NCI-H128 (cell line): ENCODE results near the gene RUNX2.

Experiments used
- DNase-seq: peaks from one replicate; lab custom pipeline; 2025; ENCODE audit not compliant: unreplicated experiment; lab: John Stamatoyannopoulos, UW

RUNX2 gene

DNA sequence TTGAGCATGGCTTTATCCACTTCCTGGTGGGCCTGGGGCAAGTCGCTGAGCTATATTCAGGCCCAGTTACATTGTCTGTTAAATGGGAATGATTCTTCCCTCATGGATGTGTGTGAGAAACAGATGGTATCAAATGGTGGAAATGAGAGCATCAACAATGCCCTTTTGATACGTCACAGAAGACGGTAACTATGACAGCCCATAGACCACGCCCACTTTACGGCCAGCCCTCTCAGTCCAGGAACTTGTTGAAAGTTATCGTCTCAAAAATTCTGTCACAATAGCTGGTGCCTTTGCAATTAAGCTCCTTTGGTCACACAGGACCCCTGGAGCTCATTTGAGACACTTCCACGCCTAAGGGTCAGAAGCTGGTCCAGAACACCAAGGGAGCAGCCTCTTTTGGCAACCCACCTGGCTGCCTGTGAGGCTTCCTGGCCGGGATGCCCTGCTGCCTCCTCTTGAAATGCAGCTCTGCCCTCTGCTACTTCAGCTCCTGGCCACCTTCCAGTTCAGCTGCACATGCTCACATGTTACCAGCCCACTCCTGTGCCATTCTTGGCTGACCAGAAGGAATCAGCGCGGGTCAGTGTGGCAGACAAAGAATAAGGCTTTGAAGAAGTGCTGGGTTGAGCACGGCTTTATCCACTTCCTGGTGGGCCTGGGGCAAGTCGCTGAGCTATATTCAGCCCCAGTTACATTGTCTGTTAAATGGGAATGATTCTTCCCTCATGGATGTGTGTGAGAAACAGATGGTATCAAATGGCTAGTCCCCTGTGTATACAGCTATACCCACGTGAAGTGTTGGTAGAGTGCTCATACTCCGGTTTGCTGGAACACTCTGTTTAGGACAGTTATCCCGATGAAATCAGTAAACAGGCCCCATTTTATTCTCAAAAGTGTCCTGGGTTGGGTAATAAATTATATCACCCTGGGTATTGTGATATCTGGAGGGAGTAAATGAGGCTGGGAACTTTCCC is 248.8 kb downstream of the RUNX2 start:
- DNase-seq = no peak

DNA sequence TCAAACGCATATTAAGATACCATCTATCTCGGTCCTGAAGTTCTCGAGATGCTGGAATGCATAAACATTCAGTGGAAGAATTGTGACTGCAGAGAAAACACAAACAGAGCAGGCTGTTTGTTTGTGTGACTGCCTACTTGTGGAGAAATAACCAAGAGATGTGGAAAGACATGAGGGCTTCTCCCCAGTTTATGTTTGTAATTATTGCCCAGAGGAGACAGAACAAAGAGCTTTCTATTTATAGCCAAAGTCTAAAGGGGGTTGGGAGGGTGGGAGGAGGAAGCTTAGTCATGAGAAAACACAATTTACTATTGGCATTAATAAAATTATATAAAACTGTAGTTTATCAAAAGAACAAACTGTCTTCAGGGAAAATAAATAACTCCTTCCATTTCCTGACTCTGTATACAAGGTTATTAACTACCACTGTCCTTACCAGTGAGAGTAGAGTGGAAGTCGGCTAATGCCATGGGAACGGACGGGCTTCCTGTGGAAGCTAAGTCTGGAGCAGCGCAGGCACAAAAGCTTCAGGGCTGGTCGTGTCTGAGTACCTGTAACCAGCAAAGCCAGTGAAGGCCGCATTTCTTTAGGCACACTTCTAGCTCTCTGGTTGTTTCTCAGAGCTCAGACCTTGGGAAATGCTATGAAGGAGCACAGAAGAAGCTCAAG is 249.8 kb downstream of the RUNX2 start:
- no peak for DNase-seq

DNA sequence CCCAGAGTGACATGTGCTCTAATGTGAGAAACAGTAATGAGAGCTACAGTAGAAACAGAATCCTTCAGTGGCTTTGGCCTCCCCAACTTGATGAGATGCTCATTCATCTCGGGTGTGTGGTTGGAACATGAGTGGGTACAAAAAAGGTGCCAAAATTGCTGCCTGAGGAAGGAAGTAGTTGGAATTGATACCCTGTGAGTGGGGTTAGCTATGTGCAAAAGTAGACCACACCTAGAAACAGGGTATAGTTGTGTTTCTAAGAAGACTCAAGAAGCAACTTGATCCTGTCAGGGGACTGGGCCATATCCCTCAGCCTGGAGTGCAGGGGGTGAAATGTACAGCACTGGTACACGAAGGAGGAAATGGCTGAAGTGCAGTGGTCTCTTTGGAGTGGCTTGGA is 256.0 kb downstream of the RUNX2 start:
- no peak for DNase-seq

DNA sequence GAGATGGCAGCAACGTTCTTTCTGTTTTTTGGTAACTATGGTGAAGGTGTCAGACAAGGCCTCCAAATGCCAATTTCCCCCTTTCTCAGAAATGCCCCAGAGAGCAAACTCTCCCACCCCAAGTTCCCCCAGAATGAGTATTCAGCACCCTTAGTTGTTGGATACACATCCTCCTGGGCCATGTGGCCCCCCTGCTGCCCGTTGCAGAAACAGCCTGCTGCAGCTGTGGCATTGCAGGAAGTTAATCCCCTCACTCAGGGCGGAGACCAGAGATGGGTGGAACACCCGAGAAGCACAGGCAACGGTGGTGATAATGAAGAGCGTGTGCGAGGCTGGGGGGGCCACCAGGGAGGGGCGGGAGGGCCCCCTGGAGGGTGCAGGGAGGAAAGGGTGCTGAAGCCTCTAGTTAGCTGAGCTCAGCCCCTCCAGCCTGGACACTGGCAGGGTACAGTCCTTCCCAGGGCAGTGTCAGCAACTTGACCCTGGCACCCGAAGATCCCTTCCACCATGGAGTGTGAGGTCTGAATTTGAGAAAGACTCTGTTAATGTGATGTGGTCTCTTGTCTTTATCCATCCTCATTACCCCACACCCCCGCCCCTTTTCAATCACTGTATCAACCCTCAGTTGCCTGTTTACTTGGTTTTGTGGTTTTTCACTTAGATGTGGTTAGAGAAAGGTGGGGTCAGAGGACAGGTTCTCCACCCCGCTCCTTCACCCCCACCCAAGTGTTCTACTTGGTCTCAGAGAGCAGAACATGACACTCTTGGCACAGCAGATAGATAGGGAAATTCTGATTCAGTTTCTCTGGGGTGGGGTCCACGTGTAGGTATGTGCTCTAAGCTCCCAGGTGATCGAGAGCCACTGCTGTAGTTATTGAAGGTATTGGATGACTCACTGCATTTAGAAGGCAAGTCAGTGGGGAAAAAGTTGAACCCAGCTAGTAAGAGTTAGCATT is 258.4 kb downstream of the RUNX2 start:
- DNase-seq = no peak

DNA sequence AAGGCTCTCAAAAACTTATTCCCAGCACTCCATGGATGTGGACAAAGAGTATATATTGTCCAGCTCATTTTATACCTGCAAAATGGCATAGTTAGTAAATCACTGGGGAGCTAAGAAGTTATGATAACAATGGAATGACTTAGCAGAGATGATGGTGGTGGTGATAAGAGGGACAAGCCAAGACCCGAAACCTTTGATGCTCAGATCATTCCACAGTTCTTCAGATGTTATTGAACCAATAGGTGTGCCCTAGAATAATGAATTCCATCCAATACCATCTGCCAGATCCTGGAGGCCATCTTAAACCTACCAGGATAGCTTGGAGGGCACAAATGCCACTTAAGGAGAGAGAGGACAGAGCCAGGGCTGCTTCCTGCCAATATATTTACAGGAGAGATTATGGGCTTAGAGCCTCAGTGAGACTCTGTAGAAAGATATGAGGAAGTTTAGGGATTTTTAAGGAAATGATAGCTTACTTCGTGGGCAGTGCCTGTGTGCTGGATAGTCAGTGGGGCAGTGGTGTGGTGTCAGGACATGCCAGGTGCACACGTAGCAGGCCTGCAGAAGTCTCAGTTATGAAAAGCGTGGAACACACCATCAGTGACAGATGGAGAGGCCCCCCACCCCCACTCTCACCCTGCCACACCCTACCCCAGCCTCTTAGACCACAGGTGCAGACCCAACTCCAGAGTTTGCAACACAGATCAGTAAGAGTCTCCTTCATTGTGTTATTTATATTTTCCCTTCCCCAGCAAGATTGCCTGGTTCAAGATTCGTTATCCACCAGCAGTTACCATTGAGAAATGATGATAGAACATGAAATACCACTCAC is 259.3 kb downstream of the RUNX2 start:
- no peak for DNase-seq

DNA sequence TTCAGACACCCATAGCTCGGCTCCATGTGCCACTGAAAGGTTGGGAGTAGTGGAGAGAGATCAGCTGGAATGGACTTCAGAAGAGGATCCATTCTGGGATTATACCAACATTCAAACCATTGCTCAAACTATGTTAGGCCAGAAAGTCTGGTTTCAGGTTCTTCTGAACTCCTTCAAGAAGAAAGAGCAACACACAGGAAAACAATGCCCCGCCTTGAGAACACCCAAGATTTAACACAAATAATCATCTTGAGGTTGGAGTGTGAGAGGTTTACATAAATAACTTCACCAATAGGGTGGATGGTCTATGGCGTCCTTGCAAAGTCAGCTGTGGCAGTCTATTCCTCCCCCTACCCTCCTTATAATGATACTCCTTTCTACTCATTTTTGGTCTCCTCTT is 261.2 kb downstream of the RUNX2 start:
- DNase-seq = no peak

DNA sequence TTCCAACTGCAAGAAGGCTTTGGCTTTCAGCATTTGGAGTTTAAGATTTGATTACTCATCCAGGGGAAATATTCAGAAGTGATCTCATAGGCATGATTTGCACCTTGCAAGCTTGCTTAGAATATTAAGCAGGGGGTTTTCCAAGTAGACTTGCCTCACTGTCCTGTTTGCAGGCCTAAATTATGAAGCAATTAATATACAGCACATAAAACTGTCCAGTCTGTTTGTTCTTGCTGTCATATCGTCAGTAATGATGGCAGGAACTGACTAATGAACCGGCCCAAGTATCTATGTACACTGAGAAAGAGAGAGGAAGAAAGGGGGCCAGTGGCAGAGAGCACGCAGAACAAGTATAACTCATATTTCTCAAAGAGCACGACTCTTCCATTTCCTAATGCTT is 262.1 kb downstream of the RUNX2 start:
- no peak for DNase-seq

DNA sequence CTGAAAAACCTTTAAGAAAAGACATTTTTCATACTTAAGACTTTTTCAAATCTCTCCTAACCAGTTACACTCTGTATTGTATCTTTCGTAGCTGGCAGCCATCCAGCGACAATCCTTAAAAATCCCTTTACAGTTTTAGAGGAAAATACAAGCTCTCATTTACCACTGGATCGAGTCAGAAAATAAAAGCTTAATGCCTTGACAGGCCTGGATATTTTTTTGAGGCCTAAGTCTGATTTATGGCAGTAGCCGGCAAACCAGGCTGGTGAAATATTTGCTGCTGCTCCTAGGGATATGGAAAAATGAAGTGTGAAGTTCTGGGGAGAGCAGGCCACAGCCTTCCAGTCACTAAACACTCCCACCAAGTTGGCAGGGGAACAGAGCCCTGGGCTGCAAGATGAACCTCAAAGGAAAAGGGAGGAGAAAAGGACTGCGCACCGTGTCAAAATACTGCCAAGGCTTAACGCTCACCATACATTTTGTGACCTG is 262.6 kb downstream of the RUNX2 start:
- no peak for DNase-seq

DNA sequence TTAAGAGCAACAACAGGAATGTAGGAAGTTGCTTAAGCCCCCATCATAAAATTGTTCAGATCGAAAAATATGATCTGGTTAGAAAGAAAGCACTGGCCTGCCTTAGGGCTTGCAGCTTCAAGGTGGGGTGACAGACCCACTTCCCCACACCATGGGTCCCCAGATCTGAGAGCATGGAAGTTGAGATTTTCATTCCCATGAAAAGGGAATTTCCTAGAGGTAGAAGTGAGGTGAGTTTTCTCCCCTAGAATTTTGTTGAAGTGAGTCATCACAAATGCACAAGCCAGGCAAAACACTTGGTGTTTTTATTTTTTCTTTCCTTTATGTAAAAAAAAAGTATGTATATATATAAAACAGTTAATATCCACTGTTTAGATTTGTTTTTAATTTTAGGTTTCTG is 263.2 kb downstream of the RUNX2 start:
- DNase-seq = no peak

DNA sequence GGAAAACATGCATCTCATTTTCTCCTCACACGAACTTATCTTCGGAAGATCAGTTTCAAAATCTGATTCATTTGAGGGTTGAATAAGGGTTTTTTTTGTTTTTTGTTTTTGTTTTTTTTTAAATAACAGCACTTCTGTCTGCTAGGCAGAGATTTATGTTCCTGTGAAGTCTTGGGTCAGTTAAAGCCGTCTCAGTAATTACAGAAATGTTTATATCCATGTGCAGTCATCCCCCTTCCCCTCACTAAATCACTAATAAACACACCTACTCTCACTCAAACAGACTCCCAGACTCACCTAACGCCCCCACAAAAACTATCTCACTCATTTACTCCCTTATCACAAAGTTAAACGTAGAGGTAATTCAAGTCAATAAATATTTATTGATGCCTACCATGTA is 263.8 kb downstream of the RUNX2 start:
- no peak for DNase-seq

DNA sequence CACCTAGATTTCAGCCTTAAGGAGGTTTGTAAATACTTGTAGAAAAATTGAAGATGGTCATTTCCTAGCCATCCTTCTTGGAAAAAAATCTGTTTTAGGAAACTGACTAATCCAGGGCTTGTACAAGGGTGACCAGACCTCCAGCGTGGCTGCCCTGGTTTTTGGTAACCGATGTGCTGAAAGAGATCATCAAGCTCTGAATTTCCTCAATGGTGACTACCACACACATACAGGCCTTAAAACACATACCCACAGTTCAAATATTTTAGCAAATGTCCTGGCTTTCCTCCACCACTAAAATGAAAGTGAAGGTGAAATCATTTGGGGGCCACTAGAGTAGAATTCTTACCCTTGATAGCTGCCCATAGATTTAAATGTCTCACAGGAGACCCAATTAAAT is 264.9 kb downstream of the RUNX2 start:
- no peak for DNase-seq

DNA sequence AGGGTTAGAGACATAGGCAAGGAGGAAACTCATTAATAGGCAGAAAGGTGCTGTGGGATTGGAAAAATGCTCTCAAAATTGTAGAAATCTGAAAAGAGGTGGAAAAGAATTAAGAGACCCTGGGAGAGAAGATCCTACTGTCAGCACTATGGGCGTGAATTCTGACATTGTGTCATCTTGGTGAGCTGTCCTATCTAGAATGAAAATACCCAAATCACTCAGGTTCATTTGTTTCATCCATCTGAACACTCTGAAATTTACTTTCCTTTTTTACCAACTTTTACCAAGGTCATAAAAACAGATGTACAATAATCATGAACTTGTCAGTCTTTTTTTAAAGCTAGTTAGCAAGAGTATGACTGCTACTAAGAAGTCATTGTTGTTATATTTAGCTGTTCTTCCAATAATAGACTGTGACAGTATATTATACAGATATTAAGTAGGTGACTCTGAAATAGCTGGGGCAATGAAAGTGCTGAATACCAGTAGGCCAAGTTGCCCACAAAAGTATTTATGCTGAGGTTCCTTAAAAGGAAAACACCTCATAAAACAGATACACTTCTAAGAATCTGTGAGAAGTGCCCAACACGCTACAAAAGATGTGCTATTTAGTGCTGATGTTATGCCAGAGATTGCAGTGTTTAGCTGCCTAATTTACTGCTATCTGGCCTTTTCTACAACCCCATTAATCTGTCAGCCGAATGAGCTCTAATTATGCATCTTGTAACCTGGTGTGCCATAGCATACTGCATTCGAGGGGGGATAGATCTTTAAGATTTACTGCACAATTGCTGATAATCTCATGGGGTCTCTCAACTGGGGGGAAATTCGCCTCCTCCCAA is 267.1 kb downstream of the RUNX2 start:
- no peak for DNase-seq

DNA sequence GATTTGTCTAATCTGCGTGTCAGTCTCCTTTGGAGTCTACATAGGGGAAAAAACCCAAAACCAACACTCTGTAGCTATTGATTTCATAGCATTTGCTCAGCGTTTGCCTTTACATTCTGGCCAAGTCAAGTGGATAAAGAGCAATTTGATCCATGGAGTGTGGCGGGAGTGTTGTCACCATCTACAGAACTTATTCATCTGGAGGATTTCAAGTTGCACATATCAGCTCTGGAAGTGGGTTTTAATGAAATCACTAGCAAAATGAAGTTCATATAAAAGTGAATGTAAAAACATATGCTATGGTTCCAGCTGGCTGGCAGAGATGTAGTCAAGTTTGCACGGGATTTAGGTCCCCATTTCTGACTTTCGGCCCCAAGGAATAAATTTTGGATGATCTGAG is 269.3 kb downstream of the RUNX2 start:
- no peak for DNase-seq

DNA sequence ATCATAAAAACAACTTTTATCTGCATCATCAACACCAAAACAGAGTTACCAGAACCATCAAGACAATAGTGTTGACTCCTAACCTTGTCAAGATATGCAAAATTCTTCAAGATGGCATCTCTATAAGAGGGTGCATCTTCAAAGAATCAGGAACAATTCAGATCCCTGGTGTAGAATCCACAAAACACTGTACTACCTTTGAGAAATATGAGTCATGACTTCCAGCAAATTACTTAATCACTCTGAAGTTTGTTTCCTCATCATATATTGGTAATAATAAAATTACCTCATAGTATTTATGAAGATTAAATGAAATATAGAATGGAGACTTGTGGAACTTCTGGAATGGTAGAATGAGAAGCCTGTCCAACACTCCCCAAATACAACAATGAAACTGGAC is 270.9 kb downstream of the RUNX2 start:
- no peak for DNase-seq

DNA sequence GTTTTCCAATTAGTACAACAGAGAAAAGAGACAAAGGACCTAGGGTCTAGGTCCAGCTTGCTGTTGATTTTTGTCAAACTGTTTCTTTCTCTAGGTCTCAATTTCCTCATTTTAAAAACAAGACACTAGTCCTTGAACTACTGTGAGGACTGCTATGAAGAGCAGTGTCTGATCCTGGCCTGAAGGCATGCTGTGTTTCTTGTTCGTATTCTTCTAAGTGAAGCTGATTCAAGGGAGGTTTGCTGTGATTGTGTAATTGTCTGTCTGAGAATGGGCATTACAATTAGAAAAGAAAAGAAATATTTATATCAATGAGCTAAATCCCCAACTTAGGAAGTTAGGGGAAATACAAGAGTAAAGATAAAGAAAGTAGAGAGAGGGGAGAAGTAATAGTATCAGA is 277.8 kb downstream of the RUNX2 start:
- no peak for DNase-seq

DNA sequence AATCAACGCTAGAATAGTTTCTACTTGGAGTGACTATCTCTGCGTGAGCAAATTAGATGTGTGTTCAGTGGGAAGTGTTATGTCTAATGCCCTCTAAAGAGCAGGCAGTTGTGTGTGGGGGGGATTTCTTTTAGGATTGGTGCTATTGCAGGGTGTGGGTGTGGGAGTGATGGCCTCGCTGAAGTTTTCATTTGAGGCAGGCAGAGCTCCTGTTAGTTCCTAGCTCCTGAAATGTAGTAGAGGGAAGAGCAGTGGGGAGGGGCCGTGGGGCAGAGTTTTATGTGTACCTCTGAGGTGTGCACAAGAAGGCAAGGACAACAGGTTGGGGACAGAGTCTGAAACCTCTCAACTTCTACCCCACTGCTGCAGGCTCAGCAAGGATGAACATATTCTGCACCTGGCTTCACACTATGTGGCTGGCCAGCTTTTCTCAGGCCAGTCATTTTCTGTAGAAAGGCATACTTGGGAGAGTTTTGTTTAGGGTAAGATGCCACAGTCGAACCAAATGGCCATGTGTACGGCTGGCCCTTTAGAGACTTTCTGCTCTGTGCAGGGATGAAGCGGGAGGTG is 278.8 kb downstream of the RUNX2 start:
- DNase-seq = no peak

DNA sequence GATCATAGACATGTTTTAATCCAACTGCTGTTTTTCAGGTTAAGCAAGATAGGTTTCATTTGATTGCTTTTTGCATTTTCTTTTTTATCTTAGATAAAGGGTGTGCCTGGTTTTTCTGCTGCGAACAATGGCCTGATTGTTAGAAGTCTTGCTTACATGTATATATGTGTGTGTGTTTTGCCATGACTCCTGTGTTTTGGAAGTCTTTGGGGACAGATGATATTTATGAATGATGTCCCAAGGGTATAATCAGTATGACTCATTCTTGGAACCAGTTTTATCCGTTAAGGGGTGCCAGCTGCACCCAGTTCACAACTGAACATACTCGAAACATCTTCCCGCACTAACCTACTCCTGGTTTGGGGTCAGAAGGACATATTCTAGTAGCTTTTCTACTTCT is 279.7 kb downstream of the RUNX2 start:
- no peak for DNase-seq

DNA sequence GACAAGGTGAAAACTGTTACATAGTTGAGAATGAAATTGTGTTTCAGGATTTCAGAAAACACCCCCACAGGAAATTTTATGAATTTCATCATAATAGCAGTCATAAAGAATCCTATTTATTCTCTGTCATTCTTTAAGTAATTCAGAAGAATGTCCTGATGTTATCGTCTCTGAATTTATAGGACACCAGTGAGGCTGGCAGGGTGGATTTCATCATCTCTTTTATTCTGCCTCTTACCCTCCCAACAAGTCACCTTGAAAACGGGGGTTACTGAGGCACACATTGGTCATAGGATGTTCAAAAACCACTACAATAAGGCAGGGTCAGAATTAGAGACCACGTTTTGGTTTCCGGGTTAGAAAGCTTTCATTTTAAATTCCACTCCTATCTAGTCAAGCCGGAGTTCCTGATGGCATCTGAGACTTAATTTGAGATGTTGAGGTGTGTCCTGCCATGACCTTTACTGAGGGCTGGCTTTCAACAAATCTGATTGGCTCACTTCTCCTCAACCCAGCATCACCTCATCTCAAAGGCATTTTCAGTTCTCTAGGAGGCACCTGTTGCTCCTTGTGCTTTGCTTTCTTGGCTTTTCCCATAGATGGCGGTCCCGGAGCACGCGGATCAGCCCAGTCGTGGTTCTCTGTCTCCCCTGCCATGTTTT is 280.3 kb downstream of the RUNX2 start:
- no peak for DNase-seq
